ENCODE measurements around the gene CNOT1. TPM values are rescaled to one million over a fixed set of nuclear protein-coding genes. Genes with fewer than 3 reads are reported as not detected.
"Not testable (repeated sequence)": the region's sequence is repeated elsewhere in the genome, so short reads cannot be mapped to it uniquely, and the experiment has no call there.

Gene CNOT1
- total RNA-seq, 1 experiment from 2014 or later: 299 TPM

- TF ChIP-seq CTCF (IDR thresholded peaks at IDR 0.05; ENCODE audit: unreplicated experiment): no peak
- intact Hi-C loops (cut with micrococcal nuclease; ENCODE audit: unreplicated experiment): no loop called here
- H3K36me3 Mint-ChIP-seq (ENCODE audit: insufficient read depth, unreplicated experiment): peaks cover 92% of the 10 kb centered on the region
- H3K9me3 Mint-ChIP-seq (ENCODE audit: low read depth, unreplicated experiment): no peaks in the 10 kb centered on the region
- H3K4me1 Mint-ChIP-seq (ENCODE audit: low read depth, unreplicated experiment): no peaks in the 10 kb centered on the region
- no TSS peak for BruUV-seq (replicated peaks)
- H3K27me3 Mint-ChIP-seq (ENCODE audit: unreplicated experiment): no peaks in the 10 kb centered on the region
- CTCF ChIA-PET: no interaction called here
- H3K4me3 Mint-ChIP-seq (ENCODE audit: low read depth, unreplicated experiment): no peak overlapping the region
- no peak for DNase-seq
- H3K27ac Mint-ChIP-seq (ENCODE audit: unreplicated experiment): no peak overlapping the region
Observed at GRCh38 chr16:58574895-58575294, 54.7 kb downstream of the CNOT1 start.

- H3K27ac Mint-ChIP-seq (ENCODE audit: unreplicated experiment); BruUV-seq (replicated peaks); H3K4me1 Mint-ChIP-seq (ENCODE audit: low read depth, unreplicated experiment); intact Hi-C loops (cut with micrococcal nuclease; ENCODE audit: unreplicated experiment); H3K4me3 Mint-ChIP-seq (ENCODE audit: low read depth, unreplicated experiment); DNase-seq; CTCF ChIA-PET; H3K9me3 Mint-ChIP-seq (ENCODE audit: low read depth, unreplicated experiment); H3K27me3 Mint-ChIP-seq (ENCODE audit: unreplicated experiment): not testable (repeated sequence)
- H3K36me3 Mint-ChIP-seq (ENCODE audit: insufficient read depth, unreplicated experiment): peaks cover 52% of the 10 kb centered on the region
Observed at GRCh38 chr16:58565697-58566096, 63.9 kb downstream of the CNOT1 start.

GRCh38 chr16:58563775-58564174 lies 65.9 kb downstream of the CNOT1 start:
- H3K27me3 Mint-ChIP-seq (ENCODE audit: unreplicated experiment): no peaks in the 10 kb centered on the region
- H3K36me3 Mint-ChIP-seq (ENCODE audit: insufficient read depth, unreplicated experiment): peaks cover 46% of the 10 kb centered on the region
- CTCF ChIA-PET: no interaction called here
- BruUV-seq (replicated peaks): no TSS peak
- DNase-seq: no peak
- H3K4me3 Mint-ChIP-seq (ENCODE audit: low read depth, unreplicated experiment): no peak overlapping the region
- no peak for TF ChIP-seq CTCF (IDR thresholded peaks at IDR 0.05; ENCODE audit: unreplicated experiment)
- H3K27ac Mint-ChIP-seq (ENCODE audit: unreplicated experiment): peak overlapping the region; percentile 8
- intact Hi-C loops (cut with micrococcal nuclease; ENCODE audit: unreplicated experiment): no loop called here
- H3K9me3 Mint-ChIP-seq (ENCODE audit: low read depth, unreplicated experiment): no peaks in the 10 kb centered on the region
- H3K4me1 Mint-ChIP-seq (ENCODE audit: low read depth, unreplicated experiment): peaks cover 9% of the 10 kb centered on the region

- Mint-ChIP-seq H3K4me3 (ENCODE audit: low read depth, unreplicated experiment) (no peak overlapping the region), H3K9me3 (ENCODE audit: low read depth, unreplicated experiment) (no peaks in the 10 kb centered on the region), H3K27me3 (ENCODE audit: unreplicated experiment) (no peaks in the 10 kb centered on the region), H3K36me3 (ENCODE audit: insufficient read depth, unreplicated experiment) (peaks cover 43% of the 10 kb centered on the region), H3K27ac (ENCODE audit: unreplicated experiment) (no peak overlapping the region), H3K4me1 (ENCODE audit: low read depth, unreplicated experiment) (peaks cover 9% of the 10 kb centered on the region)
- no peak for TF ChIP-seq CTCF (IDR thresholded peaks at IDR 0.05; ENCODE audit: unreplicated experiment)
- intact Hi-C loops (cut with micrococcal nuclease; ENCODE audit: unreplicated experiment): no loop called here
- CTCF ChIA-PET: no interaction called here
- no TSS peak for BruUV-seq (replicated peaks)
- DNase-seq: no peak
Observed at GRCh38 chr16:58563235-58563634, 66.4 kb downstream of the CNOT1 start.

GRCh38 chr16:58556678-58557077 lies 72.9 kb downstream of the CNOT1 start:
- TF ChIP-seq CTCF (IDR thresholded peaks at IDR 0.05; ENCODE audit: unreplicated experiment): no peak
- DNase-seq: no peak
- peaks cover 74% of the 10 kb centered on the region for H3K36me3 Mint-ChIP-seq (ENCODE audit: insufficient read depth, unreplicated experiment)
- H3K4me3 Mint-ChIP-seq (ENCODE audit: low read depth, unreplicated experiment): no peak overlapping the region
- no TSS peak for BruUV-seq (replicated peaks)
- no peaks in the 10 kb centered on the region for H3K27me3 Mint-ChIP-seq (ENCODE audit: unreplicated experiment)
- H3K27ac Mint-ChIP-seq (ENCODE audit: unreplicated experiment): no peak overlapping the region
- no peaks in the 10 kb centered on the region for H3K4me1 Mint-ChIP-seq (ENCODE audit: low read depth, unreplicated experiment)
- no peaks in the 10 kb centered on the region for H3K9me3 Mint-ChIP-seq (ENCODE audit: low read depth, unreplicated experiment)
- CTCF ChIA-PET: no interaction called here
- intact Hi-C loops (cut with micrococcal nuclease; ENCODE audit: unreplicated experiment): no loop called here

Measured in Calu3 (cell line).